ENCODE data around the gene VAMP5.

VAMP5 gene

GRCh38 chr2:85605406-85606115, 21.3 kb downstream of the VAMP5 start:
- H3K4me3 ChIP-seq (ENCODE audit: low read depth, low read length), result no peak overlapping the region
- TF ChIP-seq CTCF (IDR thresholded peaks at IDR 0.05; ENCODE audit: low read depth, low read length, missing control alignments), result no peak
- peak overlapping the region; percentile 17 for H3K27ac ChIP-seq
- peak; percentile 94 for DNase-seq
- H3K27me3 ChIP-seq (replicated peaks), result no peaks in the 10 kb centered on the region
- in situ Hi-C loops (cut with HindIII; ENCODE audit: low pct_ligation_motif_present, low sequenced_read_pairs), result no loop called here
- H3K36me3 ChIP-seq (replicated peaks), result peaks cover 9% of the 10 kb centered on the region

GRCh38 chr2:85606116-85606455, 21.9 kb downstream of the VAMP5 start:
- no peak for DNase-seq
- TF ChIP-seq CTCF (IDR thresholded peaks at IDR 0.05; ENCODE audit: low read depth, low read length, missing control alignments), result no peak
- H3K36me3 ChIP-seq (replicated peaks), result peaks cover 9% of the 10 kb centered on the region
- no peaks in the 10 kb centered on the region for H3K27me3 ChIP-seq (replicated peaks)
- peak overlapping the region; percentile 23 for H3K27ac ChIP-seq
- in situ Hi-C loops (cut with HindIII; ENCODE audit: low pct_ligation_motif_present, low sequenced_read_pairs), result no loop called here
- H3K4me3 ChIP-seq (ENCODE audit: low read depth, low read length), result no peak overlapping the region

- Histone ChIP-seq H3K36me3 (replicated peaks) (peaks cover 9% of the 10 kb centered on the region), H3K4me3 (ENCODE audit: low read depth, low read length) (no peak overlapping the region), H3K27me3 (replicated peaks) (no peaks in the 10 kb centered on the region), H3K27ac (no peak overlapping the region)
- TF ChIP-seq CTCF (IDR thresholded peaks at IDR 0.05; ENCODE audit: low read depth, low read length, missing control alignments), result no peak
- in situ Hi-C loops (cut with HindIII; ENCODE audit: low pct_ligation_motif_present, low sequenced_read_pairs), result no loop called here
- DNase-seq, result no peak
These were observed 23.3 kb downstream of the VAMP5 start for GRCh38 chr2:85607268-85608215.

- in situ Hi-C loops (cut with HindIII; ENCODE audit: low pct_ligation_motif_present, low sequenced_read_pairs), result no loop called here
- H3K4me3 ChIP-seq (ENCODE audit: low read depth, low read length), result peak overlapping the region; percentile 74
- DNase-seq, result no peak
- H3K27ac ChIP-seq, result peak overlapping the region; percentile 56
- TF ChIP-seq CTCF (IDR thresholded peaks at IDR 0.05; ENCODE audit: low read depth, low read length, missing control alignments), result no peak
- H3K27me3 ChIP-seq (replicated peaks), result no peaks in the 10 kb centered on the region
- peaks cover 9% of the 10 kb centered on the region for H3K36me3 ChIP-seq (replicated peaks)
These were observed 27.0 kb downstream of the VAMP5 start for GRCh38 chr2:85611217-85611704.

GRCh38 chr2:85611705-85612587, 27.7 kb downstream of the VAMP5 start, which contains the start of gene C2orf68:
Gene C2orf68 (minus strand): TSS chr2:85612066. CDS start chr2:85611984, 82 bp downstream.
- Histone ChIP-seq H3K27me3 (replicated peaks) (no peaks in the 10 kb centered on the region), H3K36me3 (replicated peaks) (peaks cover 9% of the 10 kb centered on the region), H3K4me3 (ENCODE audit: low read depth, low read length) (peak within 1 kb of the TSS; percentile 74), H3K27ac (peak within 1 kb of the TSS; percentile 56)
- DNase-seq, result peak; percentile 76
- no peak for TF ChIP-seq CTCF (IDR thresholded peaks at IDR 0.05; ENCODE audit: low read depth, low read length, missing control alignments)
- in situ Hi-C loops (cut with HindIII; ENCODE audit: low pct_ligation_motif_present, low sequenced_read_pairs), result no loop called here

All from brain microvascular endothelial cell (primary cell).